Activated CD8-positive, alpha-beta memory T cell treated with anti-CD3 and anti-CD28 coated beads for 1 hour (primary cell): ENCODE results near the gene PCDHGA5.
"Not testable (repeated sequence)": the region's sequence is repeated elsewhere in the genome, so short reads cannot be mapped to it uniquely, and the experiment has no call there.

Experiments used
- DNase-seq, 2 donors: peaks; one replicate each; pipeline ENCODE4 v3.0.0-alpha.2; 2020; ENCODE audit warnings: low read depth in 1 of 2; ENCODE audit errors: extremely low read depth in 1 of 2

Gene PCDHGA5

DNA sequence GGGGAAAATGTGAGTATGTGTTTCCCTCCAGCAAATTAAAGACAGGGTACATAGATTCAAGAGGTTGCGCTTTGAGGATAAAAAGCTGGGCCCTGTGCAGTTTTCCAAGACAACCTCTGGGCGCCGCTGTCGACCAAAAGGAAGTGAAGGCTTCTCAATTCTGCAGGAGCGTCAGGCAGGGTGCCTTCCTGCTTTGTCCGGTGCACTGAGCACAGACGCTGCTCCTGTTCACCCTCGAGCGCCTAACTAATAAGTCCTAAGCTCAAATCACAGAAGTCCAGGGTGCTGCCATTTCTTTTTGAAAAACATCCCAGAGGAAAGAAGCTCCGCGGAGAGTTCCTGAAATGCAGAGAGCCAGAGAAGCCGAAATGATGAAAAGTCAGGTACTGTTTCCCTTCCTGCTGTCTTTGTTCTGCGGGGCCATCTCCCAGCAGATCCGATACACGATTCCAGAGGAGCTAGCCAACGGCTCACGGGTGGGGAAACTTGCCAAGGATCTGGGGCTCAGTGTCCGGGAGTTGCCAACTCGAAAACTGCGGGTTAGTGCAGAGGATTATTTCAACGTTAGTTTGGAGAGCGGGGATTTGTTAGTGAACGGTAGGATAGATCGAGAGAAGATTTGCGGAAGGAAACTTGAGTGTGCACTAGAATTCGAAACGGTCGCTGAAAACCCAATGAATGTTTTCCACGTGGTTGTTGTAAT is 13.9 kb upstream of the PCDHGA5 start, which contains the start of gene PCDHGB1:
Gene PCDHGB1, plus strand, starts transcription at position 183 of the 703 bp plus-strand sequence. Its CDS starts 162 bp downstream, at position 345.
- no peak for DNase-seq

DNA sequence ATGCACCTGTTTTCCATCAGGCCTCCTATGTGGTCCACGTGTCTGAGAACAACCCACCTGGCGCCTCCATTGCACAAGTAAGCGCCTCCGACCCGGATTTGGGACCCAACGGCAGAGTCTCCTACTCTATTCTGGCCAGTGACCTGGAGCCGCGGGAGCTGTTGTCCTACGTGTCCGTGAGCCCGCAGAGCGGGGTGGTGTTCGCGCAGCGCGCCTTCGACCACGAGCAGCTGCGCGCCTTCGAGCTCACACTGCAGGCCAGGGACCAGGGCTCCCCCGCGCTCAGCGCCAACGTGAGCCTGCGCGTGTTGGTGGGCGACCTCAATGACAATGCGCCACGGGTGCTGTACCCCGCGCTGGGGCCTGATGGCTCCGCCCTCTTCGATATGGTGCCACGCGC is 12.4 kb upstream of the PCDHGA5 start:
- DNase-seq = no peak

DNA sequence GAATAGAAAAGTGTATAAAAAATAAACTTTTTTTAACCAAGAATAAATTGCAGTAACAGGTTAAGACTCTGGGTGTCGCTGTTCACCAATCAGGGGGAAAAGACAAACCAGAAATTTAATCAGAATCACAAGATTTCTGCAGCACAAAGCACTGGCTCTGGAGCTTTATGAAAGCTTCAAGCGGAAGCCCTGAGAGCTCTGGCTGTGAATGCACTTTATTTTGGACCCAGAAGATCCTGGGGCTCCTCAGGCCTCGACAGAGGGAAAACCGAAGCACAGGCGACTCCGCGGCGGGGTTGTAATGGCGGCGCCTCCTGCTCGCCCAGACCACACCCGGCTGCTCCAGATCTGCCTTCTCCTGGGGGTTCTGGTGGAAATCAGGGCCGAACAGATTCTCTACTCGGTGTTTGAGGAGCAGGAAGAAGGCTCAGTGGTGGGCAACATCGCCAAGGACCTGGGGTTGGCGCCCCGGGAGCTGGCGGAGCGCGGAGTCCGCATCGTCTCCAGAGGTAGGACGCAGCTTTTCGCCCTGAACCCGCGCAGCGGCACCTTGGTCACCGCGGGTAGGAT is 9.0 kb upstream of the PCDHGA5 start, which contains the start of gene PCDHGA4:
Gene PCDHGA4, plus strand, starts transcription at position 122 of the 570 bp plus-strand sequence. Its CDS starts 87 bp downstream, at position 209.
- DNase-seq = no peak

DNA sequence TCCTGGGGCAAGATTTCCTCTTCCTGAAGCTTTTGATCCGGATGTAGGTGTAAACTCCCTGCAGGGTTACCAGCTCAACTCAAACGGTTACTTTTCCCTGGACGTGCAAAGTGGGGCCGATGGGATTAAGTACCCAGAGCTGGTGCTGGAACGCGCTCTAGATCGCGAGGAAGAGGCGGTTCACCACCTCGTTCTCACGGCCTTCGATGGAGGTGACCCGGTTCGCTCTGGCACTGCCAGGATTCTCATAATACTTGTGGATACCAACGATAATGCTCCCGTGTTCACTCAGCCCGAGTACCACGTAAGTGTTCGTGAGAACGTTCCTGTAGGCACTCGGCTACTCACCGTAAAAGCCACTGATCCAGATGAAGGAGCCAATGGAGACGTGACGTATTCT is 8.3 kb upstream of the PCDHGA5 start:
- DNase-seq = no peak

DNA sequence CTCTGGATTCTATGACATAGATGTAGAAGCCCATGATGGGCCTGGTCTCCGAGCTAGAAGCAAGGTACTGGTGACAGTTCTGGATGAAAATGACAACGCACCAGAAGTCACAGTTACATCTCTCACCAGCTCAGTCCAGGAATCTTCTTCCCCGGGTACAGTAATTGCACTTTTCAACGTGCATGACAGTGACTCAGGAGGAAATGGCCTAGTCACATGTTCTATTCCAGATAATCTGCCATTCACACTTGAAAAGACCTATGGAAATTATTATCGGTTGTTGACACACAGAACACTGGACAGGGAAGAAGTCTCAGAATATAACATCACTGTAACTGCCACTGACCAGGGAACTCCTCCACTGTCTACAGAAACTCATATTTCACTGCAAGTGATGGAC is 7.8 kb upstream of the PCDHGA5 start:
- no peak for DNase-seq

DNA sequence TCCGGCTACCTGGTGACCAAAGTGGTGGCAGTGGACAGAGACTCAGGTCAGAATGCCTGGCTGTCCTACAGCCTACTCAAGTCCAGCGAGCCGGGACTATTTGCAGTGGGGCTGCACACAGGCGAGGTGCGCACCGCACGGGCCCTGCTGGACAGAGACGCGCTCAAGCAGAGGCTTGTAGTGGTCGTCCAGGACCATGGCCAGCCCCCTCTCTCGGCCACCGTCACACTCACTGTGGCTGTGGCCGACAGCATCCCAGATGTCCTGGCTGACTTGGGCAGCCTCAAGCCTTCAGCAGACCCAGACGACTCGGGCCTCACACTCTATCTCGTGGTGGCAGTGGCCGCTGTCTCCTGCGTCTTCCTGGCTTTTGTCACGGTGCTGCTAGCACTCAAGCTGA is 7.0 kb upstream of the PCDHGA5 start:
- DNase-seq = no peak

DNA sequence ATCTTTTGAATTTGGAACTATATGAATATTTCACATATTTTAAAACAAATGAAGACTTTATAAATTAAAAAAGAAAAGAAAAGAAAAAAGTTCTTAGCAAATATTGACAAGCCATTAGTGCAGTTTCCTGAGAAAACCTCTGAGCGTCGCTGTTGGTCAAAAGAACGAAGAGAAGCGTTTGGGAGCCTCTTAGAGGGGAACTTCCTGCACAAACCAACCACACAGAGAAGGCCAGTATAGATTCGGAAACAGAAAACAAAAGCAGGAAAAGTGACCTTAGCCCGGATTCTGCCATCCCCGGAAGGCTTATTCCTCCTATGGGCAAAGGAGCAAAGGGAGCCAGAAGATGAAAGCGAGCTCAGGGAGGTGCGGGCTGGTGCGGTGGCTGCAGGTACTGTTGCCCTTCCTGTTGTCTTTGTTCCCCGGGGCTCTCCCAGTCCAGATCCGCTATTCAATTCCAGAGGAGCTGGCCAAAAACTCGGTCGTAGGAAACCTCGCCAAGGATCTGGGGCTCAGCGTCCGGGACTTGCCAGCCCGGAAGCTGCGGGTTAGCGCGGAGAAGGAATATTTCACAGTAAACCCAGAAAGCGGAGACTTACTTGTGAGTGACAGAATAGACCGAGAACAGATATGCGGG is 4.1 kb upstream of the PCDHGA5 start, which contains the start of gene PCDHGB2:
Gene PCDHGB2, plus strand, starts transcription at position 205 of the 637 bp plus-strand sequence. Its CDS starts 142 bp downstream, at position 347.
- DNase-seq = no peak

DNA sequence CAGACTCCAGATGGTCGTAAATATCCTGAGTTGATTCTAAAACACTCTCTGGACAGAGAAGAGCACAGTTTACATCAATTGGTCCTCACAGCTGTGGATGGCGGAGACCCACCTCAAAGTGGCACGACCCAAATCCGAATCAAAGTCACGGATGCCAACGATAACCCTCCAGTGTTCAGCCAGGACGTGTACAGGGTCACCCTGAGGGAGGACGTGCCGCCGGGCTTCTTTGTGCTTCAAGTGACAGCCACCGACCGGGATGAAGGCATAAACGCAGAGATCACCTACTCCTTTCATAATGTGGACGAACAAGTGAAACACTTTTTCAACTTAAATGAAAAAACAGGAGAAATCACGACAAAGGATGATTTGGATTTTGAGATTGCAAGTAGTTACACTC is 3.3 kb upstream of the PCDHGA5 start:
- no peak for DNase-seq

DNA sequence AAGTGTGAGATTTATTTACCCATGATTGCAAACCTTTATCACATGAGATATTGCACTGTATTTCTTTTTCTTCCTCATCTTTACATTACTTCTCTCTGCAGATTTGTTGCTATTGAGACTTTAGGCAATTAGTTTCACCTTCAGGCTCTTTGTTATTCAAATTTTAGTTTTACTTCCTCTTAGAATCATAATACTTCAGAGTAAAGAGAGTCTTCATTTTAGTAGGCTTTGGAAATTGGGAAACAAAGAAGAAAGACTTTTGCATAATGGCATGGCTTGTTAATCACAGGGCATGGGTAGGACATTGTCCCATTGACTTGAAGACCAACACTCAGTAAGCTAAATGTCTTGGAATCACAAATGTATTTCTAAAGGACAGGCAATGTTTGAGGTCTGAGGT is 1.2 kb upstream of the PCDHGA5 start:
- no peak for DNase-seq

DNA sequence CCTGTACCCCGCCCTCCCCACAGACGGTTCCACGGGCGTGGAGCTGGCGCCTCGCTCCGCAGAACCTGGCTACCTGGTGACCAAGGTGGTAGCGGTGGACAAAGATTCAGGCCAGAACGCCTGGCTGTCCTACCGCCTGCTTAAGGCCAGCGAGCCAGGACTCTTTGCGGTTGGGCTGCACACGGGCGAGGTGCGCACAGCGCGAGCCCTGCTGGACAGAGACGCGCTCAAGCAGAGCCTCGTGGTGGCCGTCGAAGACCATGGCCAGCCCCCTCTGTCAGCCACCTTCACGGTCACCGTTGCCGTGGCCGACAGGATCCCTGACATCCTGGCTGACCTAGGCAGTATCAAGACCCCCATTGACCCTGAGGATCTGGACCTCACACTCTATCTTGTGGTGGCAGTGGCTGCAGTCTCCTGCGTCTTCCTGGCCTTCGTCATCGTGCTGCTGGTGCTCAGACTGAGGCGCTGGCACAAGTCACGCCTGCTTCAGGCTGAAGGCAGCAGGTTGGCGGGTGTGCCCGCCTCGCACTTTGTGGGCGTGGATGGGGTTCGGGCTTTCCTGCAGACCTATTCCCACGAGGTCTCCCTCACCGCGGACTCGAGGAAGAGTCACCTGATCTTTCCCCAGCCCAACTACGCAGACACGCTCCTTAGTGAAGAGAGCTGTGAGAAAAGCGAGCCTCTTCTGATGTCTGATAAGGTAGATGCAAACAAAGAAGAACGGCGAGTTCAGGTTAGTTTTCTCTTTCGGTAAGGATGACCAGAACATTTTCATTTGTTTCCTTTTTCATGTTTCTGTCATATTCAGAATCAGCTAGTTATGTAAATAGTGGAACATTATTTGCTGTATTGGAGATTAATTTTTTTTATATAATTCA is 2.3 kb downstream of the PCDHGA5 start:
- no peak for DNase-seq

DNA sequence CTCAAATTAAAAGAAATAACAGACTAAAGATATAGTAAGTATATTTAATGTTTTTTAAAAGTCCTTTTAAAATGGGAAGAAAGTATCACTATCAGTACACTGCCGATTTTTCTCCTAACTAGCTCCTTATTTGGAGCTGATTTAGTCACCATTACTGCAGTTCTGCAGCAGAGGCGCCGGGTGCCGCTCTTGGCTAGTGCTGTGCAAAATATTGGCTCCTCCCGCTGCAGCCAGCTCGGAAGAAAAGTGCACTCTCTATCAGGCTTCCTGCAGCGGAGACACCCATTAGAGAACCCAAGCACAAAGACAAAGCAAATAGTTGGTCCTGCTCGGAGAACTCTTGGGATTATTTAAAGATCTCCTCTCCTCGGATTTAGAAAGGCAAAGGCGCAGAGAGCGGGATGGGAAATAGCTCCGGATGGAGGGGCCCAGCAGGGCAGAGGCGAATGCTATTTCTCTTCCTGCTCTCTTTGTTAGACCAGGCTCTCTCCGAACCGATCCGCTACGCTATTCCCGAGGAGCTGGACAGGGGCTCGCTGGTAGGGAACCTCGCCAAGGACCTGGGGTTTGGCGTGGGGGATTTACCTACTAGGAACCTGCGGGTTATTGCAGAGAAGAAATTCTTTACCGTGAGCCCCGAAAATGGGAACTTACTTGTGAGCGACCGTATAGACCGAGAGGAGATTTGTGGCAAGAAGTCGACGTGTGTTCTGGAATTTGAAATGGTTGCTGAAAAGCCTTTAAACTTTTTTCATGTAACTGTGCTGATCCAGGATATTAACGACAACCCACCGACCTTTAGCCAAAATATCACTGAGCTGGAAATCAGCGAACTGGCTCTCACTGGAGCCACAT is 6.3 kb downstream of the PCDHGA5 start, which contains the start of gene PCDHGB3:
Gene PCDHGB3, plus strand, starts transcription at position 249 of the 855 bp plus-strand sequence. Its CDS starts 153 bp downstream, at position 402.
- no peak for DNase-seq

DNA sequence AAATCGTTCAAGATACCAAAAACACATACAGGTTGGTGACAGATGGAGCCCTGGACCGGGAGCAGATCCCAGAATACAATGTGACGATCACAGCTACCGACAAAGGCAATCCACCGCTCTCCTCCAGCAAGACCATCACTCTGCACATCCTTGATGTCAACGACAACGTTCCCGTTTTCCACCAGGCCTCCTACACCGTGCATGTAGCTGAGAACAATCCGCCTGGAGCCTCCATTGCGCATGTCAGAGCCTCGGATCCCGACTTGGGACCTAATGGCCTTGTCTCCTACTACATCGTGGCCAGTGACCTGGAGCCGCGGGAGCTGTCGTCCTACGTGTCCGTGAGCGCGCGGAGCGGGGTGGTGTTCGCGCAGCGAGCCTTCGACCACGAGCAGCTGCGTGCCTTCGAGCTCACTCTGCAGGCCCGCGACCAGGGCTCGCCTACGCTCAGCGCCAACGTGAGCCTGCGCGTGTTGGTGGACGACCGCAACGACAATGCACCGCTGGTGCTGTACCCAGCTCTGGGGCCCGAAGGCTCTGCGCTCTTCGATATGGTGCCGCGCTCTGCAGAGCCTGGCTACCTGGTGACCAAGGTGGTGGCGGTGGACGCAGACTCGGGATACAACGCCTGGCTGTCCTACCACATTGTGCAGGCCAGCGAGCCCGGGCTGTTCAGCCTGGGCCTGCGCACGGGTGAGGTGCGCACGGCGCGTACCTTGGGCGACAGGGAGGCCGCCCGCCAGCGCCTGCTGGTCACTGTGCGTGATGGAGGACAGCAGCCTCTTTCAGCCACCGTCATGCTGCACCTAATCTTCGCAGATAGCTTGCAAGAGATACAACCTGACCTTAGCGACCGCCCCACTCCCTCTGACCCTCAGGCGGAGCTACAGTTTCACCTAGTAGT is 7.9 kb downstream of the PCDHGA5 start:
- no peak for DNase-seq

DNA sequence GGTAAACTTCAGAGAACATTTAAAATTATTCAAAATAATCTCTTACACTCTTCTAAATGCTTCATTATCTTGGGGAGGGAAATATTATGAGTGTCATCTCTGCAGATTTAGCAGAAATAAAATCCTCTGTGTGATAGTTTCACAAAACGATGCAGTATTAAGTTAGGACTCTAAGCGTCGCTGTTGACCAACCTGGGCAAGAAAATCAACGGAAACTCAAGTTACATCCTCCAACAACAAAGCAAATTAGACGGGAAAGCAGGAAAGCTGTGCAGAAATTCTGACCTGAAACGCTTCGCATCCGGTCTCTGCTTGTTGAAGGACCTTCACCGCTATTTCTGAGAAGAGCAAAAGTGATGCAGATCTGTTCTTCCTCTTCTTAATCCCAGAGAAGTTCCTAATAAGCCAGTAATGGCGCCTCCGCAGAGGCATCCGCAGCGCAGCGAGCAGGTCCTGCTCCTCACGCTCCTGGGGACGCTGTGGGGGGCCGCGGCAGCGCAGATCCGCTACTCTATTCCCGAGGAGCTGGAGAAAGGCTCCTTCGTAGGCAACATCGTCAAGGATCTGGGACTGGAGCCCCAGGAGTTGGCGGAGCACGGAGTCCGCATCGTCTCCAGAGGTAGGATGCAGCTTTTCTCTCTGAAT is 9.8 kb downstream of the PCDHGA5 start, which contains the start of gene PCDHGA6:
Gene PCDHGA6, plus strand, starts transcription at position 219 of the 645 bp plus-strand sequence. Its CDS starts 193 bp downstream, at position 412.
- DNase-seq = no peak

DNA sequence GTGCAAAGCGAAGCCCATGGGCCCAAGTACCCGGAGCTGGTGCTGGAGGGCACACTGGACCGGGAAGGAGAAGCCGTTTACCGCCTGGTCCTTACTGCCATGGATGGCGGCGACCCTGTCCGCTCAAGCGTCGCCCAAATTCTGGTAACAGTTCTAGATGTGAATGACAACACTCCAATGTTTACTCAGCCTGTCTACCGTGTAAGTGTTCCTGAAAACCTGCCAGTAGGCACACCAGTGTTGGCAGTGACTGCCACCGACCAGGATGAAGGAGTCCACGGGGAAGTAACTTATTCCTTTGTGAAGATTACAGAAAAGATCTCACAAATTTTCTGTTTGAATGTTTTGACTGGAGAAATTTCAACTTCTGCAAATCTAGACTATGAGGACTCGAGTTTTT is 10.7 kb downstream of the PCDHGA5 start:
- no peak for DNase-seq

DNA sequence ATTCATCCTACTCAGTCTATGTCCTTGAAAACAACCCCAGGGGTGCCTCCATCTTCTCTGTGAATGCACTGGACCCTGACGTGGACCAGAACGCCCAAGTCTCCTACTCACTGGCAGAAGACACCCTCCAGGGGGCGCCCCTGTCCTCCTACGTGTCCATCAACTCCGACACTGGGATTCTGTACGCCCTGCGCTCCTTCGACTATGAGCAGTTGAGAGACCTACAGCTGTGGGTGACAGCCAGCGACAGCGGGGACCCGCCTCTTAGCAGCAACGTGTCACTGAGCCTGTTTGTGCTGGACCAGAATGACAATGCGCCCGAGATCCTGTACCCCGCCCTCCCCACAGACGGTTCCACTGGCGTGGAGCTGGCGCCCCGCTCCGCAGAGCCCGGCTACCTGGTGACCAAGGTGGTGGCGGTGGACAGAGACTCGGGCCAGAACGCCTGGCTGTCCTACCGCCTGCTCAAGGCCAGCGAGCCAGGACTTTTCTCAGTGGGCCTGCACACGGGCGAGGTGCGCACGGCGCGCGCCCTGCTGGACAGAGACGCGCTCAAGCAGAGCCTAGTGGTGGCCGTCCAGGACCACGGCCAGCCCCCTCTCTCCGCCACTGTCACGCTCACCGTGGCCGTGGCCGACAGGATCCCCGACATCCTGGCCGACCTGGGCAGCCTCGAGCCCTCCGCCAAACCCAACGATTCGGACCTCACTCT is 11.6 kb downstream of the PCDHGA5 start:
- not testable (repeated sequence) for DNase-seq

DNA sequence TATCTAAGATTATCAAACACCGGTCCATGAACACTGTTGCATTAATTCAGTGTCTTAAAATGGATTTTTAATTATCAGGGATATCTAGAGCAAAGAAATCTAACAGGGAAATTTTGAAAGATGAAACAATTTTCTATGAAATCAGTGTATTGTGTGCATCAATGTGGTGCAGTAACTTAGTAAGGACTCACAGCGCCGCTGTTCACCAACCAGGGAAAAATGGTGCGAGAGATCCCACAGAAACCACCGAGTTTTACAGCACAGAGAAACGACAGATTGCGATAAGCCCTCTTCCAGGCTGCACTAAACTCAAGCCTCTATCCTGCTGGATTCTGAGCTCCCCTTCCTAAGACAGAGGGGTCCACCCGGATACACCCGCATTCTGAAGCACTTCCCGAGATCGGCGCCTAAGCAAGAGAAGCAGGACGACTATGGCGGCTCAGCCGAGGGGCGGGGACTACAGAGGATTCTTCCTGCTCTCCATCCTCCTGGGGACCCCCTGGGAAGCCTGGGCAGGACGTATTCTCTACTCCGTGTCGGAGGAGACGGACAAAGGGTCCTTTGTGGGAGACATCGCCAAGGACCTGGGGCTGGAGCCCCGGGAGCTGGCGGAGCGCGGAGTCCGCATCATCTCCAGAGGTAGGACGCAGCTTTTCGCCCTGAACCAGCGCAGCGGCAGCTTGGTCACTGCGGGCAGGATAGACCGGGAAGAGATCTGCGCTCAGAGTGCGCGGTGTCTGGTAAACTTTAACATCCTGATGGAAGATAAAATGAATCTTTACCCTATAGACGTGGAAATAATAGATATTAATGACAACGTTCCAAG is 18.7 kb downstream of the PCDHGA5 start, which contains the start of gene PCDHGA7:
Gene PCDHGA7, plus strand, starts transcription at position 274 of the 826 bp plus-strand sequence. Its CDS starts 158 bp downstream, at position 432.
- DNase-seq = no peak

DNA sequence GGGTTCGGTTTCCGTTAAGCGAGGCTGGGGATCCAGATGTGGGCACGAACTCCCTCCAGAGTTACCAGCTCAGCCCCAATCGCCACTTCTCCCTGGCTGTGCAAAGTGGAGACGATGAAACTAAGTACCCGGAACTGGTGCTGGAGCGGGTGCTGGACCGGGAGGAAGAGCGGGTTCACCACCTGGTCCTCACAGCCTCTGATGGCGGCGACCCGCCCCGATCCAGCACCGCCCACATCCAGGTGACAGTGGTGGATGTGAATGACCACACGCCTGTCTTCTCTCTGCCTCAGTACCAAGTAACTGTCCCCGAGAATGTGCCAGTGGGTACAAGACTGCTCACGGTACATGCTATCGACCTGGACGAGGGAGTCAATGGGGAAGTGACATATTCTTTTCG is 19.4 kb downstream of the PCDHGA5 start:
- DNase-seq = no peak
